ENCODE results near the gene PAK6. TPM values are rescaled to one million over a fixed set of nuclear protein-coding genes. Genes with fewer than 3 reads are reported as not detected.

Gene PAK6
- total RNA-seq, 2 donors from 2014 or later, result 4.9 to 10.4 TPM

GRCh38 chr15:40235201-40235885, 3.5 kb upstream of the PAK6 start:
- peak; percentile 11 for DNase-seq
- no peak overlapping the region for H3K9ac ChIP-seq (ENCODE audit: low read depth in 2 of 2, low read length in 2 of 2)
- H3K4me1 ChIP-seq, result no peaks in the 10 kb centered on the region
- intact Hi-C loops (cut with DNase I), result no loop called here
- TF ChIP-seq CTCF (IDR thresholded peaks at IDR 0.05), result no peak
- H3K36me3 ChIP-seq, result no peaks in the 10 kb centered on the region
- H3K27ac ChIP-seq, result no peak overlapping the region
- H3K9me3 ChIP-seq, result no peaks in the 10 kb centered on the region
- H3K4me3 ChIP-seq, result no peak overlapping the region
- H3K27me3 ChIP-seq, result peaks cover 6% of the 10 kb centered on the region

GRCh38 chr15:40239404-40239692, 485 bp downstream of the PAK6 start:
- Histone ChIP-seq H3K27me3 (peaks cover 6% of the 10 kb centered on the region), H3K27ac (no peak overlapping the region), H3K36me3 (no peaks in the 10 kb centered on the region), H3K4me3 (peak overlapping the region; percentile 26), H3K9me3 (no peaks in the 10 kb centered on the region), H3K9ac (ENCODE audit: low read depth in 2 of 2, low read length in 2 of 2) (peak overlapping the region in 1 of 2 donors; percentile 24), H3K4me1 (no peaks in the 10 kb centered on the region)
- intact Hi-C loops (cut with DNase I), result no loop called here
- no peak for DNase-seq
- TF ChIP-seq CTCF (IDR thresholded peaks at IDR 0.05), result no peak

GRCh38 chr15:40239693-40240618, 1.1 kb downstream of the PAK6 start:
- Histone ChIP-seq H3K27ac (no peak overlapping the region), H3K27me3 (peaks cover 6% of the 10 kb centered on the region), H3K4me3 (no peak overlapping the region), H3K4me1 (no peaks in the 10 kb centered on the region), H3K36me3 (no peaks in the 10 kb centered on the region), H3K9me3 (no peaks in the 10 kb centered on the region), H3K9ac (ENCODE audit: low read depth in 2 of 2, low read length in 2 of 2) (no peak overlapping the region)
- DNase-seq, result no peak
- TF ChIP-seq CTCF (IDR thresholded peaks at IDR 0.05), result no peak
- intact Hi-C loops (cut with DNase I), result no loop called here

- no peaks in the 10 kb centered on the region for H3K4me1 ChIP-seq
- H3K27me3 ChIP-seq, result peaks cover 6% of the 10 kb centered on the region
- intact Hi-C loops (cut with DNase I), result no loop called here
- no peak overlapping the region for H3K4me3 ChIP-seq
- no peak for DNase-seq
- TF ChIP-seq CTCF (IDR thresholded peaks at IDR 0.05), result no peak
- no peak overlapping the region for H3K27ac ChIP-seq
- H3K36me3 ChIP-seq, result no peaks in the 10 kb centered on the region
- no peaks in the 10 kb centered on the region for H3K9me3 ChIP-seq
- H3K9ac ChIP-seq (ENCODE audit: low read depth in 2 of 2, low read length in 2 of 2), result no peak overlapping the region
These were observed 1.9 kb downstream of the PAK6 start for GRCh38 chr15:40240619-40241221.

- Histone ChIP-seq H3K4me3 (no peak overlapping the region), H3K36me3 (no peaks in the 10 kb centered on the region), H3K27ac (no peak overlapping the region), H3K4me1 (no peaks in the 10 kb centered on the region), H3K9ac (ENCODE audit: low read depth in 2 of 2, low read length in 2 of 2) (no peak overlapping the region), H3K27me3 (peaks cover 6% of the 10 kb centered on the region), H3K9me3 (no peaks in the 10 kb centered on the region)
- no peak for DNase-seq
- intact Hi-C loops (cut with DNase I), result no loop called here
- no peak for TF ChIP-seq CTCF (IDR thresholded peaks at IDR 0.05)
These were observed 2.7 kb downstream of the PAK6 start for GRCh38 chr15:40241269-40242212.

Measured in colonic mucosa (tissue), 4 donors.